HUES6 (cell line): ENCODE results near the gene EDN2.
A peak's percentile ranks its signal among the peaks of the same experiment; 100 is the strongest.

ENCODE experiments used
- H3K27ac ChIP-seq: 2 replicates; pipeline ENCODE4 v1.7.0; 2013; ENCODE audit warnings: low read depth, mild to moderate bottlenecking, low read length, inconsistent platforms
- H3K27me3 ChIP-seq: 2 replicates; pipeline ENCODE4 v1.6.1; 2013; ENCODE audit warnings: low read length; ENCODE audit not compliant: control insufficient read depth, insufficient read depth
- H3K36me3 ChIP-seq: 2 replicates; pipeline ENCODE4 v1.6.1; 2013; ENCODE audit warnings: low read length; ENCODE audit not compliant: control insufficient read depth, insufficient read depth
- H3K4me1 ChIP-seq: 2 replicates; pipeline ENCODE4 v1.6.1; 2013; ENCODE audit warnings: low read length; ENCODE audit not compliant: control insufficient read depth, insufficient read depth
- H3K4me3 ChIP-seq: 2 replicates; pipeline ENCODE4 v1.5.1; 2013; ENCODE audit warnings: low read depth, low read length
- H3K9ac ChIP-seq: one replicate; pipeline ENCODE4 v1.6.1; 2013; ENCODE audit warnings: mild to moderate bottlenecking, low read length
- H3K9me3 ChIP-seq: 2 replicates; pipeline ENCODE4 v1.6.1; 2013; ENCODE audit warnings: low read depth, low read length; ENCODE audit not compliant: control insufficient read depth, insufficient read depth

EDN2 gene

DNA sequence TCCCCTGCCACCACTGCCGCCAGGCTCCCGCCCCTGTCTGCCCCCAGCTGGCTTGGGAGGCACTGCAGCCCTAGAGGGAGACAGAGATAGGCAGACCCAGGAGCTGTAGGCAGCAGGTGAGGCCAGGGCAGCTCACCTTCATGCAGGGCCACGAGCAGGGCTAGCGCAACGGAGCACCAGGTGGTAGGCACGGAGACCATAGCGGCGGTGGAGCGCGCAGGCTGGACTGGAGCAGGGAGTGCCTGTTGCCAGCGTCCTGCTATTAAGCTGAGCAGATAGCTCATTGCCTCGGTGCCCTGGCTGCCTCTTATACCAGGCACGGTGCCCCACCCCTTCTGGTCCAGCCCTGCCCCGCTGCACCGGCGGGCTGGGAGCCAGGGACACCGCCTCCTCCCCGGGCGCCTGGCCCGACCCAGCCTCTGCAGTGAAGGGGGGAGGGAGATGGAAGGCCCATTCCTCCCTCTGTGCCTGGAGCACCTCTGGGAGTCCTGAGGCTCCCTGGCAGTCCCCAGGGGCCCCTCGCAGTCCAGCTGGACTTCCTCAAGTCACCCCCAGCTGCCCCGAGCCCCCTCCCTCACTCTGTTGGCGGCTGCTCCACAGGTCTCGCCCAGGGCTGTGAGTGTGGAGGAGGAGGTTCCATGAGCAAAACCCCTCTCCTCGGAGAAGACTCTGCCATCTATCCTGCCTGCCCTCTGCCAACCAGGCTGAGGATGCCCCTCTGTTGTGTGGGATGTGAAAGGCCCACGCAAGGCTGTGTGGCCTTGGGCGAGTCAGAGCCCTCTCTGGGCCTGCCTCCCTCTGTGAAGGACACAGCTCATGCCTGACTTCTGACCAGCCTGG, at the start of gene EDN2:
Gene EDN2 (minus strand): TSS at position 282 of the 840 bp plus-strand sequence. CDS start 82 bp downstream, at position 200.
- peaks cover 4% of the 10 kb centered on the region; the same call in 1 of the 2 replicates for H3K27me3 ChIP-seq
- no peaks in the 10 kb centered on the region for H3K36me3 ChIP-seq
- peak within 1 kb of the TSS; percentile 25 for H3K9ac ChIP-seq
- no peak within 1 kb of the TSS for H3K4me3 ChIP-seq
- no peaks in the 10 kb centered on the region for H3K9me3 ChIP-seq
- H3K27ac ChIP-seq, result no peak within 1 kb of the TSS
- H3K4me1 ChIP-seq, result peaks cover 58% of the 10 kb centered on the region

DNA sequence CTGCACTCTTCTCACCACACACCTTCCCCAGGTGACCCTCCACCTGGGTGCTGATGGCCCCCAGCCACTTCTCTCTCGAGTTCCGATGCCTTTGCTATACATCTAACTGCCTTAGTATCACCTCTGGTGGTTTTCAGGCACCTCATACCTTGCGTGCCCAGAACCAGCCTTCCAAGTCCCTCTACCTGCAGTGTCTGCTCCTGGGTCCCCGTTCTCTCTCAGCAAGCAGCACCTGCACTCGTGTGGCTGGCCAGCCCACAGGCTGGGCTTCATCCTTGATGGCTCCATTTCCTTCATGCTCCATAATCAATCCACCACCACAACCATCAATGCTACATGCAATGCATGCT, 49.2 kb upstream of the EDN2 start:
- H3K4me1 ChIP-seq, result no peaks in the 10 kb centered on the region
- H3K27me3 ChIP-seq, result peaks cover 15% of the 10 kb centered on the region; the same call in 1 of the 2 replicates
- no peaks in the 10 kb centered on the region; the same call in 1 of the 2 replicates for H3K9me3 ChIP-seq
- no peak overlapping the region for H3K9ac ChIP-seq
- no peak overlapping the region for H3K4me3 ChIP-seq
- H3K27ac ChIP-seq, result no peak overlapping the region
- H3K36me3 ChIP-seq, result no peaks in the 10 kb centered on the region

DNA sequence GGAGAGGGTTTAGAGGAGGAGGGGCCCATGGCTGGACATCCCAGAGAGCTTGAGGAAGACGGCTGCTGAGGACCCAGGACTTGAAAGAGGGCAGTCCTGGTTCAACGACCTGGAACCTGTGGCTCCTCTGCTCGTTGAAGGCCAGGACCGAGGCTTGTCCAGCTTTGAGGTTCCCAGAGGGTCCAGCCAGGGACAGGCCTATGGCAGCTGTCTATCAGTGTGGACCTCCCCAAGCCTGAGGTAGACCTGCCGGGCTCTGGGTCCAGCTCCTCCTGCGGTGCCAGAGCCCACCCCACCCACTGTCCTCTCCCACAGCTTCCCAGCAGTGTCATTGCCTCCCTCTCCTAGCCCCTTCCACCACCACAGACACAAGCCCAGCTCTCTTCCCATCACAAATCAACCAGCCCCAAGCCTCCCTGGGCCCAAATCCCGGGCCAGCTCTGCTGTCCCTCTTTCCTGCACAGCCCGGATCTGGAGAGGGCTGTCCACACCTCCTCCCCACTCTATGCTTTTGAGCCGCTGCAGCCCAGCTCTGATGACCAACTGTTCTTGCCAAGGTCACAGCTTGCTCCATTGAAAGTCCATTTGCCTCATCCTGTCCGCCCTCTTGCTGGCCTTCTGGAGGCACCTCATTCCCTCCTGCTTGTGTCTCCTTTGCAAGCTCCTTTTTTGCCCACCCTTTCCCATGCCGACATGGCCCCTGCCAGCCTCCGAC, 48.7 kb upstream of the EDN2 start:
- Histone ChIP-seq H3K36me3 (no peaks in the 10 kb centered on the region), H3K27ac (no peak overlapping the region), H3K27me3 (peaks cover 15% of the 10 kb centered on the region; the same call in 1 of the 2 replicates), H3K4me3 (no peak overlapping the region), H3K9me3 (no peaks in the 10 kb centered on the region; the same call in 1 of the 2 replicates), H3K9ac (no peak overlapping the region), H3K4me1 (no peaks in the 10 kb centered on the region)

DNA sequence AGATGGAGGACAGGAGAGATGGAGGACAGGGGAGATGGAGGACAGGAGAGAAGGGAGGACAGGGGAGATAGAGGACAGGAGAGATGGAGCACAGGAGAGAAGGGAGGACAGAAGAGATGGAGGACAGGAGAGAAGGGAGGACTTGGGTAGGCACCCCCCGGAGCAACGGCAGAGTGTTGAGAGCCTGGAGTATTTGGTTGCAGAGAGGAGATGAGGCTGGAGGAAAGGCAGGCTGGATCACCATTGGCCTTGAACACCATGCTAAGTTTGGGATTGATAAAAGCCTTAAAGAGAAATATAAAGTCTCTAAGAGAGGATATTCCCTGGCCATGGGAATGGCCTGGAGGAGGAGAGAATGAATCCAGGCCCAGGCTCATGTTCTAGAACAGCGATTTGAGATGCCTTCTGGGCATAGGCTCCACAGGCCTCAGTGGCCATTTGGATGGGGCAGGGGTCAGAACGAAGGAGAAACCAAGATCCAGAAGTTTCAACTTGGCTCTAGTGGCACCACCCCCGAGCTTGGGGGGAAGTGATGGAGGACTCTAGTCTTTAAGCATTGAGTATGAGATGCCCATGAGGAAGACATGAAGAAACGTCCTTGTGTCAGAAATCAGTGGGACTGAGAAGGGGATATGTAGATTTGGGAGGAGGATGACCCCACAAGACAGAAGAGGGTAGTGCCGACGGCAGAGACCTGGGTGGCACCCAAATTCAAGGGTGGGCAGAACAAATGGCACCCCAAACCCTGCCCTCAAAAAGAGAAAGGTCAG, 47.9 kb upstream of the EDN2 start:
- no peak overlapping the region for H3K9ac ChIP-seq
- no peaks in the 10 kb centered on the region for H3K4me1 ChIP-seq
- H3K27me3 ChIP-seq, result peaks cover 15% of the 10 kb centered on the region; the same call in 1 of the 2 replicates
- no peak overlapping the region for H3K4me3 ChIP-seq
- no peaks in the 10 kb centered on the region for H3K36me3 ChIP-seq
- H3K9me3 ChIP-seq, result peaks cover 3% of the 10 kb centered on the region; the same call in 1 of the 2 replicates
- H3K27ac ChIP-seq, result no peak overlapping the region

DNA sequence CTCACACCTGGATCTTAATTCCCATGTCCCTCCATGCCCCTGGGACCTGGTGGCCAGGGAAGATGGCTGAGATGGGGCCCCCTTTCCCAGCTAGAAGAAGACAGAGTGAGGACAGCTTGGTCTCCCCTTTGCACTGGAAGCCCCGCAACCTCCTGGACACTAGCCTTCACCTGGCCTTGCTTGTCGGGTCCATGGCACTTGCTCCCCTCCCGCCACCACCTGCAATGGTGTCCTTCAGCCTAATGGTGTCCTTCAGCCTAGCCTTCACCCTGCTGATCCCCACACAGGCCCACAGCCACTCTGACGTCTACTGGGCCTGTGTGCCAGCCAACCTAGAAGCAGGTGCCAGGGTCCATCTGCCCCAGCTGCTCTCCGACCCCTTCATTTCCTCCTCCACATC, 45.9 kb upstream of the EDN2 start:
- Histone ChIP-seq H3K36me3 (no peaks in the 10 kb centered on the region), H3K27ac (no peak overlapping the region), H3K4me1 (no peaks in the 10 kb centered on the region), H3K27me3 (peaks cover 15% of the 10 kb centered on the region; the same call in 1 of the 2 replicates), H3K9ac (no peak overlapping the region), H3K9me3 (peaks cover 6% of the 10 kb centered on the region; the same call in 1 of the 2 replicates), H3K4me3 (no peak overlapping the region)

- Histone ChIP-seq H3K4me3 (no peak overlapping the region), H3K27me3 (peaks cover 15% of the 10 kb centered on the region; the same call in 1 of the 2 replicates), H3K9me3 (peaks cover 6% of the 10 kb centered on the region; the same call in 1 of the 2 replicates), H3K4me1 (no peaks in the 10 kb centered on the region), H3K36me3 (no peaks in the 10 kb centered on the region), H3K27ac (no peak overlapping the region), H3K9ac (no peak overlapping the region)
Measured at GRCh38 chr1:41529621-41530395, 45.3 kb upstream of the EDN2 start.

- H3K27me3 ChIP-seq, result peaks cover 15% of the 10 kb centered on the region; the same call in 1 of the 2 replicates
- H3K4me3 ChIP-seq, result no peak overlapping the region
- no peak overlapping the region for H3K27ac ChIP-seq
- peaks cover 6% of the 10 kb centered on the region; the same call in 1 of the 2 replicates for H3K9me3 ChIP-seq
- H3K36me3 ChIP-seq, result no peaks in the 10 kb centered on the region
- H3K9ac ChIP-seq, result no peak overlapping the region
- H3K4me1 ChIP-seq, result no peaks in the 10 kb centered on the region
Measured at GRCh38 chr1:41528726-41529605, 44.5 kb upstream of the EDN2 start.

GRCh38 chr1:41528106-41528505, 43.6 kb upstream of the EDN2 start:
- Histone ChIP-seq H3K4me1 (no peaks in the 10 kb centered on the region), H3K9ac (no peak overlapping the region), H3K9me3 (peaks cover 6% of the 10 kb centered on the region; the same call in 1 of the 2 replicates), H3K27ac (no peak overlapping the region), H3K27me3 (peaks cover 15% of the 10 kb centered on the region; the same call in 1 of the 2 replicates), H3K4me3 (no peak overlapping the region), H3K36me3 (no peaks in the 10 kb centered on the region)

GRCh38 chr1:41526956-41527561, 42.6 kb upstream of the EDN2 start:
- peaks cover 6% of the 10 kb centered on the region; the same call in 1 of the 2 replicates for H3K9me3 ChIP-seq

More at GRCh38 chr1:41526956-41527561, 42.6 kb upstream of the EDN2 start:
- Histone ChIP-seq H3K4me3 (no peak overlapping the region), H3K9ac (no peak overlapping the region), H3K4me1 (peaks cover 3% of the 10 kb centered on the region; the same call in 1 of the 2 replicates), H3K27ac (no peak overlapping the region), H3K36me3 (no peaks in the 10 kb centered on the region), H3K27me3 (peaks cover 11% of the 10 kb centered on the region; the same call in 1 of the 2 replicates)
